ENCODE data around the gene SPAM1.

The SPAM1 gene

DNA sequence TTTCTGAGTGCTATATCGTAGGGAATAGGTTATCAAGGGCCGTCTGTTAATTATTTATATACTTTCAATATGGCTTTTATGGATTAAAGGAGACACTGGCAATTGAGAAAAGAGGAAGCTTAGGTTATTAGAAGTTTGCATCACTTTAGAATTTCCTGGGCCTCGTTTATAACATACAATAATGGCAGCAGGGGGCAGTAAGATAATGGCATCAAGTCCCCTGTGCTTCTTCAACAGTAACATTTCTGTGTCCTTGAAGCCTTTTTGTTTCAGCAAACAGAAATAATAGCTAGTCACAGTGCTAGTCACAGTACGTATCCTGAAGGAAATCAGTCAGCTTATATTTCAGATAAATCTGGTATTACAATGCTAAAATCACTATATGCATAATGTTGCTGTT lies 41.9 kb downstream of the SPAM1 start:
- TF ChIP-seq ZBTB7A (IDR thresholded peaks at IDR 0.05; ENCODE audit: low read depth) (no peak), EP300 (IDR thresholded peaks at IDR 0.05; ENCODE audit: borderline replicate concordance) (no peak), CREB1 (IDR thresholded peaks at IDR 0.05; ENCODE audit: low read depth) (no peak), NFIC (IDR thresholded peaks at IDR 0.05) (no peak), EGR1 (IDR thresholded peaks at IDR 0.05) (no peak), TCF12 (IDR thresholded peaks at IDR 0.05; ENCODE audit: low read depth) (no peak), USF1 (IDR thresholded peaks at IDR 0.05) (no peak)

DNA sequence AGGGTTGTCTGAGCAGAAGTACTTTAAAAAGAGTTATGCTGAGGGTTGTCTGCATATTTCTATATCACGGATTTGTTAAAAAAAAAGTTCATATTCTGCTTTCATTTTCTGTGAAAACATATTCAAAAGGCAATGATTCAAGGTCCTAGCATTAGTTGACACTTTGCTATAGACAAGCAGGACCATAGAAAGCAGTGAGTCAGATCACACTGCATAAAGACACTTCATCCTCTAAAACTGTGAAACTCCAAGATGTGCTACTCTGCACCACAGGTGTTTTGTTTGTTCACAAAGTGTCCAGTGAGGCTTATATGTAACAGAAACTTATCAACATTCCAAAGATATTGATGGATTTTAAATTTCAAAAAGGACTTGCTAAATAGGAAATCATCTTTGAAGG lies 47.0 kb downstream of the SPAM1 start:
- TF ChIP-seq, protein P1, sequence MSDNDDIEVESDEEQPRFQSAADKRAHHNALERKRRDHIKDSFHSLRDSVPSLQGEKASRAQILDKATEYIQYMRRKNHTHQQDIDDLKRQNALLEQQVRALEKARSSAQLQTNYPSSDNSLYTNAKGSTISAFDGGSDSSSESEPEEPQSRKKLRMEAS (IDR thresholded peaks at IDR 0.05): no peak
- no peak for TF ChIP-seq RAD21 (IDR thresholded peaks at IDR 0.05; ENCODE audit: low read depth)
- no peak for TF ChIP-seq REST (IDR thresholded peaks at IDR 0.05; ENCODE audit: low read depth)
- no peak for TF ChIP-seq TAF1 (IDR thresholded peaks at IDR 0.05; ENCODE audit: low read depth)
- no peak for TF ChIP-seq ZBTB7A (IDR thresholded peaks at IDR 0.05; ENCODE audit: low read depth)
- TF ChIP-seq EGR1 (IDR thresholded peaks at IDR 0.05): no peak
- no peak for TF ChIP-seq CEBPB (IDR thresholded peaks at IDR 0.05)
- TF ChIP-seq TCF12 (IDR thresholded peaks at IDR 0.05; ENCODE audit: low read depth): no peak
- TF ChIP-seq TEAD4 (IDR thresholded peaks at IDR 0.05): no peak
- TF ChIP-seq CREB1 (IDR thresholded peaks at IDR 0.05; ENCODE audit: low read depth): no peak
- no peak for TF ChIP-seq NFIC (IDR thresholded peaks at IDR 0.05)
- TF ChIP-seq EP300 (IDR thresholded peaks at IDR 0.05; ENCODE audit: borderline replicate concordance): no peak
- TF ChIP-seq YY1 (IDR thresholded peaks at IDR 0.05; ENCODE audit: low read depth): no peak
- TF ChIP-seq FOXM1 (IDR thresholded peaks at IDR 0.05; ENCODE audit: borderline replicate concordance, low read depth): no peak
- no peak for TF ChIP-seq USF1 (IDR thresholded peaks at IDR 0.05)

GRCh38 chr7:123972831-123973230 lies 47.8 kb downstream of the SPAM1 start:
- no peak for TF ChIP-seq YY1 (IDR thresholded peaks at IDR 0.05; ENCODE audit: low read depth)
- no peak for TF ChIP-seq CEBPB (IDR thresholded peaks at IDR 0.05)
- no peak for TF ChIP-seq EGR1 (IDR thresholded peaks at IDR 0.05)
- TF ChIP-seq EP300 (IDR thresholded peaks at IDR 0.05; ENCODE audit: borderline replicate concordance): no peak
- TF ChIP-seq TEAD4 (IDR thresholded peaks at IDR 0.05): no peak
- TF ChIP-seq, protein P1 (IDR thresholded peaks at IDR 0.05): no peak
- TF ChIP-seq FOXM1 (IDR thresholded peaks at IDR 0.05; ENCODE audit: borderline replicate concordance, low read depth): no peak
- no peak for TF ChIP-seq REST (IDR thresholded peaks at IDR 0.05; ENCODE audit: low read depth)
- TF ChIP-seq CREB1 (IDR thresholded peaks at IDR 0.05; ENCODE audit: low read depth): no peak
- no peak for TF ChIP-seq ZBTB7A (IDR thresholded peaks at IDR 0.05; ENCODE audit: low read depth)
- TF ChIP-seq USF1 (IDR thresholded peaks at IDR 0.05): no peak

GRCh38 chr7:123974326-123974908 lies 49.4 kb downstream of the SPAM1 start:
- TF ChIP-seq EGR1 (IDR thresholded peaks at IDR 0.05): no peak

DNA sequence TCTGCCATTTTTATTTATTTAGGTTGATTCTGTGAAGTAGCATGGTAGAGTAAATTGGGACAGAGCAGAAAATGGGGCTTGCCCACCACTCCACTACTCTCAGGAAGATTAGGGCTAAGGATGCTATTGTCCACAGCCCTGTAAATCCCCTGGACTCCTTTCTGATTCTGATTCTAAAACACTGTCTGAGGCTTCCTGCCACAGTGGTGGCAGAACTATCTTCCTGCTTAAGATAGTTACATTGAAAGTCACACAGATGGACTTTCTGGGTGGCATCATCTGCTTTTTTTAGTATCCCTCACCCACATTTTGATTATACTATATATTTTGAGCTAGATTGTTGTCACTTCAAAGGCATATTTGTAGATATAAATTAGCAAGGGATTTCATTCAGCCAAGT lies 50.0 kb downstream of the SPAM1 start:
- no peak for TF ChIP-seq FOXM1 (IDR thresholded peaks at IDR 0.05; ENCODE audit: borderline replicate concordance, low read depth)
- TF ChIP-seq CEBPB (IDR thresholded peaks at IDR 0.05): no peak
- TF ChIP-seq, protein P1 (IDR thresholded peaks at IDR 0.05): no peak
- TF ChIP-seq EP300 (IDR thresholded peaks at IDR 0.05; ENCODE audit: borderline replicate concordance): no peak
- TF ChIP-seq YY1 (IDR thresholded peaks at IDR 0.05; ENCODE audit: low read depth): no peak
- TF ChIP-seq CREB1 (IDR thresholded peaks at IDR 0.05; ENCODE audit: low read depth): no peak
- no peak for TF ChIP-seq USF1 (IDR thresholded peaks at IDR 0.05)
- TF ChIP-seq NFIC (IDR thresholded peaks at IDR 0.05): no peak
- no peak for TF ChIP-seq TAF1 (IDR thresholded peaks at IDR 0.05; ENCODE audit: low read depth)
- TF ChIP-seq ZBTB7A (IDR thresholded peaks at IDR 0.05; ENCODE audit: low read depth): no peak
- TF ChIP-seq TCF12 (IDR thresholded peaks at IDR 0.05; ENCODE audit: low read depth): no peak
- no peak for TF ChIP-seq EGR1 (IDR thresholded peaks at IDR 0.05)

Measured in Ishikawa (cell line).